Breast epithelium (tissue), 3 donors: ENCODE measurements around the gene DSCAML1.

ENCODE experiments used
- POLR2A ChIP-seq: fragments of 450-650 bp; IDR thresholded peaks from one replicate; pipeline ENCODE4 v1.6.1; 2016; ENCODE audit warnings: antibody characterized with exemption, mild to moderate bottlenecking, moderate library complexity
- TF ChIP-seq, protein P1 (sequence below), 3 donors: fragments of 450-650 bp; IDR thresholded peaks; one replicate each; pipeline ENCODE4 v1.5.1; 2016 to 2017; ENCODE audit warnings: antibody characterized with exemption in 3 of 3, mild to moderate bottlenecking in 3 of 3, moderate library complexity in 3 of 3

DNA sequence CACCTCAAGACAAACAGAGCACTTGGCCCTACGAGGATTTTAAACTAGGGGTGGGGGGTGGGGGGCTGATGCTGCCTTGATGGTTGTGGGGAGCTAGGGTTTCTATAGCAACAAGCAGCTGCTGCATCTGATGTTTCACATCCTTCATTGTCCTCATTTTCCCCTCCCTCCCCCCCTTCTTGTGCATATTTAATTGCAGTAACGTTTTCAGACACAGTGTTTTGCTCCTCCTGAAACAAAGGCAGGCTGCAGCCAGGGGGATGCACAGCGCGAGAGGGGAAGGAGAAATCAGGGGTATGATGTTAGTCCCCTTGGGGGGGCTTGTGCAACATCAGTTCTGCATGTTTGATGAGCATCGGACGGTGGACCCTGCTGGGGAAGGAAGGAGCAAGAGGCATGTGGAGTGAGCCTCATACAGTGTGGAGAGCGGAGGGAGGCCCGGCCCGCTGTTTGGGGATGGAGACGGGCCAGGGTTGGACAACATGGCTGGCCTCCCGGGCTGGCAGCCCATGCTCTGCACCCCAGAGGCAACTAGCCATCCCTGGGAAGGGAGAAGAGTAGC is 261.1 kb downstream of the DSCAML1 start:
- TF ChIP-seq, protein P1, sequence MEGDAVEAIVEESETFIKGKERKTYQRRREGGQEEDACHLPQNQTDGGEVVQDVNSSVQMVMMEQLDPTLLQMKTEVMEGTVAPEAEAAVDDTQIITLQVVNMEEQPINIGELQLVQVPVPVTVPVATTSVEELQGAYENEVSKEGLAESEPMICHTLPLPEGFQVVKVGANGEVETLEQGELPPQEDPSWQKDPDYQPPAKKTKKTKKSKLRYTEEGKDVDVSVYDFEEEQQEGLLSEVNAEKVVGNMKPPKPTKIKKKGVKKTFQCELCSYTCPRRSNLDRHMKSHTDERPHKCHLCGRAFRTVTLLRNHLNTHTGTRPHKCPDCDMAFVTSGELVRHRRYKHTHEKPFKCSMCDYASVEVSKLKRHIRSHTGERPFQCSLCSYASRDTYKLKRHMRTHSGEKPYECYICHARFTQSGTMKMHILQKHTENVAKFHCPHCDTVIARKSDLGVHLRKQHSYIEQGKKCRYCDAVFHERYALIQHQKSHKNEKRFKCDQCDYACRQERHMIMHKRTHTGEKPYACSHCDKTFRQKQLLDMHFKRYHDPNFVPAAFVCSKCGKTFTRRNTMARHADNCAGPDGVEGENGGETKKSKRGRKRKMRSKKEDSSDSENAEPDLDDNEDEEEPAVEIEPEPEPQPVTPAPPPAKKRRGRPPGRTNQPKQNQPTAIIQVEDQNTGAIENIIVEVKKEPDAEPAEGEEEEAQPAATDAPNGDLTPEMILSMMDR (IDR thresholded peaks at IDR 0.05): no peak
- TF ChIP-seq POLR2A: no peak
